SK-N-SH treated with all-trans-retinoic acid at 6 μM for 48 hours (cell line): ENCODE data around the gene PSME3.
A peak's percentile ranks its signal among the peaks of the same experiment; 100 is the strongest.

Experiments used
- ATAC-seq: fragments of 200-7000 bp; cut with Tn5 transposase; 3 replicates; pipeline ENCODE4 v1.9.1; 2020; ENCODE audit warnings: mild to moderate bottlenecking, moderate library complexity
- ARNTL ChIP-seq: fragments of 450-650 bp; formaldehyde crosslinking; IDR thresholded peaks from 2 replicates; pipeline ENCODE4 v1.5.0; 2020; ENCODE audit warnings: low read depth, mild to moderate bottlenecking, moderate library complexity, borderline replicate concordance
- BACH2 ChIP-seq: fragments of 250-450 bp; sonication (Bioruptor Pico); IDR thresholded peaks from 2 replicates; pipeline ENCODE4 v1.9.0; 2021; ENCODE audit warnings: mild to moderate bottlenecking, borderline replicate concordance
- CREB5 ChIP-seq: fragments of 250-450 bp; sonication (Bioruptor Pico); IDR thresholded peaks from 2 replicates; pipeline ENCODE4 v1.5.1; 2020; ENCODE audit warnings: low read depth, mild to moderate bottlenecking, moderate library complexity
- CSDC2 ChIP-seq: fragments of 250-450 bp; sonication (Bioruptor Pico); IDR thresholded peaks from 2 replicates; pipeline ENCODE4 v1.5.0; 2020; ENCODE audit warnings: mild to moderate bottlenecking, moderate library complexity
- CSRNP3 ChIP-seq: fragments of 250-450 bp; sonication (Bioruptor Pico); IDR thresholded peaks from 2 replicates; pipeline ENCODE4 v1.5.1; 2021; ENCODE audit warnings: mild to moderate bottlenecking, moderate library complexity
- ESRRG ChIP-seq: fragments of 250-450 bp; sonication (Bioruptor Pico); IDR thresholded peaks from 2 replicates; pipeline ENCODE4 v1.6.1; 2021; ENCODE audit warnings: mild to moderate bottlenecking
- GLIS3 ChIP-seq: fragments of 250-450 bp; sonication (Bioruptor Pico); IDR thresholded peaks from 2 replicates; pipeline ENCODE4 v1.5.0; 2020; ENCODE audit warnings: mild to moderate bottlenecking, moderate library complexity
- ISL1 ChIP-seq: fragments of 250-450 bp; sonication (Bioruptor Pico); IDR thresholded peaks from 2 replicates; pipeline ENCODE4 v2.1.2; 2022; ENCODE audit warnings: mild to moderate bottlenecking, moderate library complexity
- OSR1 ChIP-seq: fragments of 250-450 bp; sonication (Bioruptor Pico); IDR thresholded peaks from 2 replicates; pipeline ENCODE4 v1.8.0; 2022; ENCODE audit warnings: moderate library complexity, mild to moderate bottlenecking, inconsistent platforms
- PATZ1 ChIP-seq: fragments of 250-450 bp; sonication (Bioruptor Pico); IDR thresholded peaks from 2 replicates; pipeline ENCODE4 v1.8.0; 2020; ENCODE audit warnings: mild to moderate bottlenecking, moderate library complexity, borderline replicate concordance
- POU6F1 ChIP-seq: fragments of 250-450 bp; sonication (Bioruptor Pico); IDR thresholded peaks from 2 replicates; pipeline ENCODE4 v1.8.0; 2021; ENCODE audit warnings: low read depth, mild to moderate bottlenecking, moderate library complexity, borderline replicate concordance
- PPARA ChIP-seq: fragments of 250-450 bp; sonication (Bioruptor Pico); IDR thresholded peaks from 2 replicates; pipeline ENCODE4 v1.5.0; 2020; ENCODE audit warnings: mild to moderate bottlenecking, borderline replicate concordance
- RARB ChIP-seq: fragments of 250-450 bp; sonication (Bioruptor Pico); IDR thresholded peaks from 2 replicates; pipeline ENCODE4 v1.8.0; 2021; ENCODE audit warnings: mild to moderate bottlenecking, moderate library complexity
- SNAI2 ChIP-seq: fragments of 250-450 bp; sonication (Bioruptor Pico); IDR thresholded peaks from 2 replicates; pipeline ENCODE4 v1.5.0; 2020; ENCODE audit warnings: mild to moderate bottlenecking, moderate library complexity
- TOX ChIP-seq: fragments of 250-450 bp; sonication (Bioruptor Pico); IDR thresholded peaks from 2 replicates; pipeline ENCODE4 v1.8.0; 2021; ENCODE audit warnings: mild to moderate bottlenecking, moderate library complexity, borderline replicate concordance
- ZC3H10 ChIP-seq: fragments of 250-450 bp; sonication (Bioruptor Pico); IDR thresholded peaks from 2 replicates; pipeline ENCODE4 v1.5.1; 2021; ENCODE audit warnings: mild to moderate bottlenecking, moderate library complexity
- ZFP3 ChIP-seq: fragments of 250-450 bp; sonication (Bioruptor Pico); IDR thresholded peaks from 2 replicates; pipeline ENCODE4 v1.5.0; 2020; ENCODE audit warnings: mild to moderate bottlenecking, moderate library complexity
- ZFP30 ChIP-seq: fragments of 450-650 bp; formaldehyde crosslinking; IDR thresholded peaks from 2 replicates; pipeline ENCODE4 v1.5.0; 2022; ENCODE audit warnings: mild to moderate bottlenecking, moderate library complexity
- ZNF565 ChIP-seq: fragments of 450-650 bp; formaldehyde crosslinking; conservative IDR thresholded peaks from 2 replicates; pipeline ENCODE4 v1.5.0; 2020; ENCODE audit warnings: low read depth, mild to moderate bottlenecking, moderate library complexity
- ZNF70 ChIP-seq: fragments of 450-650 bp; formaldehyde crosslinking; IDR thresholded peaks from 2 replicates; pipeline ENCODE4 v1.5.0; 2020; ENCODE audit warnings: mild to moderate bottlenecking, moderate library complexity
- ZNF8 ChIP-seq: fragments of 450-650 bp; formaldehyde crosslinking; IDR thresholded peaks from 2 replicates; pipeline ENCODE4 v1.5.0; 2020; ENCODE audit warnings: mild to moderate bottlenecking, moderate library complexity

Gene PSME3

GRCh38 chr17:42843358-42843934 lies 10.2 kb downstream of the PSME3 start:
- ATAC-seq: peak; percentile 81

GRCh38 chr17:42844271-42844670 lies 11.1 kb downstream of the PSME3 start, which contains the start of gene AOC2:
Gene AOC2, plus strand, starts transcription at chr17:42844580. Its CDS starts 47 bp downstream, at chr17:42844627.
- ATAC-seq: no peak
- no peak for TF ChIP-seq CSRNP3
- no peak for TF ChIP-seq OSR1
- no peak for TF ChIP-seq ARNTL
- TF ChIP-seq POU6F1 (CRISPR knock-in tag): no peak
- TF ChIP-seq ZNF8 (CRISPR knock-in tag): no peak
- no peak for TF ChIP-seq CSDC2
- no peak for TF ChIP-seq PATZ1
- TF ChIP-seq ZC3H10 (CRISPR knock-in tag): no peak
- TF ChIP-seq RARB (CRISPR knock-in tag): no peak
- no peak for TF ChIP-seq ZNF565 (CRISPR knock-in tag)
- no peak for TF ChIP-seq ZFP3 (CRISPR knock-in tag)
- no peak for TF ChIP-seq SNAI2 (CRISPR knock-in tag)
- no peak for TF ChIP-seq BACH2 (CRISPR knock-in tag)
- no peak for TF ChIP-seq GLIS3 (CRISPR knock-in tag)
- TF ChIP-seq ZFP30: no peak
- TF ChIP-seq, all 23 proteins: peak for 0

More at GRCh38 chr17:42843358-42843934, 10.2 kb downstream of the PSME3 start:
- TF ChIP-seq ZFP30 (no peak), ISL1 (CRISPR knock-in tag) (no peak)

- TF ChIP-seq OSR1: no peak
- TF ChIP-seq ZC3H10 (CRISPR knock-in tag): no peak
- TF ChIP-seq ESRRG (CRISPR knock-in tag): no peak
- TF ChIP-seq ZNF565 (CRISPR knock-in tag): no peak
- TF ChIP-seq SNAI2 (CRISPR knock-in tag): no peak
- TF ChIP-seq CREB5 (CRISPR knock-in tag): no peak
- TF ChIP-seq PPARA (CRISPR knock-in tag): no peak
- no peak for TF ChIP-seq CSDC2
- no peak for TF ChIP-seq ZNF8 (CRISPR knock-in tag)
- TF ChIP-seq ZNF70 (CRISPR knock-in tag): no peak
- no peak for TF ChIP-seq BACH2 (CRISPR knock-in tag)
- TF ChIP-seq ZFP3 (CRISPR knock-in tag): no peak
- no peak for TF ChIP-seq ARNTL
- TF ChIP-seq TOX (CRISPR knock-in tag): no peak
- TF ChIP-seq GLIS3 (CRISPR knock-in tag): no peak
- TF ChIP-seq POU6F1 (CRISPR knock-in tag): no peak
- no peak for TF ChIP-seq ISL1 (CRISPR knock-in tag)
Observed at GRCh38 chr17:42844761-42845555, 11.8 kb downstream of the PSME3 start.

More at GRCh38 chr17:42844761-42845555, 11.8 kb downstream of the PSME3 start:
- ATAC-seq: no peak
